Thyroid gland (tissue), 4 donors: ENCODE measurements around the gene ARTN.

Experiments
- CTCF ChIP-seq, 6 experiments: fragments of 200-600 bp in 3 of 6; fragments of 450-650 bp in 3 of 6; sonication (generic) in 3 of 6; IDR thresholded peaks; one replicate each; pipeline ENCODE4 v1.5.1; 2016 to 2019; ENCODE audit warnings: antibody characterized with exemption in 6 of 6, mild to moderate bottlenecking in 2 of 6, inconsistent platforms in 1 of 6, moderate library complexity in 1 of 6
- POLR2A ChIP-seq, 2 donors: fragments of 450-650 bp; IDR thresholded peaks; one replicate each; pipeline ENCODE4 v1.6.1; 2017; ENCODE audit warnings: antibody characterized with exemption in 2 of 2, mild to moderate bottlenecking in 2 of 2, moderate library complexity in 1 of 2

DNA sequence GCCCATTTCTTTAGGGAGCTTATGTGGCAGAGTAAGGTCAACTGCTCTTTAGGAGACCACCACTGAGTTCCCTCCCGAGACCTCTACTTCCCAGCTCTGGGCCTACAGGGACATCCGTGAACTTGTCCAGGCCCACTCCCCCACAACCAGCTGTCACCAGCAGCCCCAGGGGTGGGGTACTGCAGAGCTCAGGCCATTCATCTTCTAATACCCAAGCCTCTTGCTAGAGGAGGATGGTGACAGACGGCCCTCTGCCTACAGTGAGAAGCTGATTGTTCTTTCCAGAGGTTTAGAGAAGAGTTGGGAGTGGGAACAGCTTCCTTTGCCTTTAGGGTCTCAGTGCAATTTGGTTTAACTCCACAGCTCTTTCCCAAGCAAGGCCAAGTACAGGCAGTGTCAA, 33.2 kb upstream of the ARTN start:
- no peak for TF ChIP-seq CTCF (IDR thresholded peaks at IDR 0.05)
- no peak for TF ChIP-seq POLR2A (IDR thresholded peaks at IDR 0.05)
